ENCODE measurements around the gene MEX3D.
"Not testable (repeated sequence)": the region's sequence is repeated elsewhere in the genome, so short reads cannot be mapped to it uniquely, and the experiment has no call there.

Gene MEX3D

DNA sequence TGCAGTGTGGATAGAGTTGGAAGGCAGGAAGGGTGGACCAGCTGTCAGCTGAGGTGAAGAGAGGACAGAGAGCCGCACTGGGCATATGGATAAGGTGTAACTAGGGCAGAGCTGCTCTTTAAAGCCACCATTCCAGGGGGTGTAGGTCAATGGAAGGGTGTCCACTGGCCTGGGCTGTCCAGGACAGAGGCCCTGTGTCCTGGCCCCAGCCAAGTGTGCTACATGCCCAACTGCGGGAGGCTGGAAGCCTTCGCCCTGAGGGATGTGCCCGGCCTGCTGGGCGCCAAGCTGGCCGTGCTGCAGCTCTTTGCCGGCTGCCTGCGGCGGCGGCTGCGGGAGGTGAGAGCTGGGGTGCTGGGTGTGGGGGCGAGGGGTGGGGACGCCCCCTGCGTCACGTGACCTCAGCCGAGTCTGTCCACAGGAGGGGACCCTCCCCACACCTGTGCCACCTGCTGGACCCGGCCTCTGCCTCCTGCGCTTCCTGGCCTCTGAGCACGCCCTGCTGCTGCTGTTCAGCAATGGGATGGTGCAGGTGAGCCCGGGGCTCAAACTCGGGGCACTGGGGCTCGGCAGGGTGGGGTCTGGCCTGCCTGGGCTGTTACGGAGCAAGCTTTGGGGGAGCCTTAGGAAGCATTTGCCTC, 34.5 kb downstream of the MEX3D start:
- DNase-seq, result no peak

DNA sequence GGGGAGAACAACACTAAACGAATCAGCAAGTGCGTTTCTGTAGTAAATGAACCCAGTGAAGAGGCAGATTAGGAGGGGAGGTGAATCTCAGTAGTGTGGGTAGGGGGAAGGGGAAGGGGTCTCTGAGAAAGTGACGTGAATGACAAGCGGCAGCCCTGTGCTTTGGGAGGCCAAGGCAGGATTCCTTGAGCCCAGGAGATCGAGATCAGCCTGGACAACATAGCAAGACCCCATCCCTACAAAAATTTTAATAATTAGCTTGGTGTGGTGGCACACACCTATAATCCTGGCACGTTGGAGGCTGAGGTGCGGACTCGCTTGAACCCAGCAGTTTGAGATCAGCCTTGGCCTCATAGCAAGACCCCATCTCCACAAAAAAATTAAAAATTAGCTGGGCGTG, 36.1 kb downstream of the MEX3D start:
- DNase-seq, result no peak

DNA sequence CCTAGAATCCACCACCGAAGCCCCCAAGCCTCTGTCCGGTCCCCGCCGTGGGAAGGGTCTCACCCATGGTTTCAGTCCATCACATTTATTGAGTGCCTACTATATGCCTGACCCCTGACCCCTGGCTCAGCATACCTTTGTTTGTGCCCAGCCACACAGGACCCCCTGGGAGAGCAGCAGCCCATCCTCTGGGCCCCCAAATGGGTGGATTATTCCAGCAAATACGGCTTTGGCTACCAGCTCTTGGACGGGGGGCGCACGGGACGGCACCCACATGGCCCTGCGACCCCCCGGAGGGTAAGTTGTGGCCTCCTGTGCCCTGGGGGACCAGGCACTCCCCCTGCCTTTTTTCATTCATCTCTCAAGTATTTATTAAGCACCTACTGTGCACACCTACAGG, 36.5 kb downstream of the MEX3D start:
- DNase-seq, result no peak

DNA sequence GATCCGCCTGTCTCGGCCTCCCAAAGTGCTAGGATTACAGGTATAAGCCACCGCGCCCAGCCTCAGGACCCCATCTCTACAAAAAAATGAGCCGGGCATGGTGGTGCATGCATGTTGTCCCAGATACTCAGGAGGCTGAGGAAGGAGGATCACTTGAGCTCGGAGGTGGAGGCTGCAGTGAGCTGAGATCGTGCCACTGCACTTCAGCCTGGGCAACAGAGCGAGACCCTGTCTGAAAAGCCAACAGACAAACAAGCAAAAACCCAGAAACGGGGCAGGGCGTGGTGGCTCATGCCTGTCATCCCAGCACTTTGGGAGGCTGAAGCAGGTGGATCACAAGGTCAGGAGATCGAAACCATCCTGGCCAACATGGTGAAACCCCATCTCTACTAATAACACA, 37.3 kb downstream of the MEX3D start:
- DNase-seq, result not testable (repeated sequence)

DNA sequence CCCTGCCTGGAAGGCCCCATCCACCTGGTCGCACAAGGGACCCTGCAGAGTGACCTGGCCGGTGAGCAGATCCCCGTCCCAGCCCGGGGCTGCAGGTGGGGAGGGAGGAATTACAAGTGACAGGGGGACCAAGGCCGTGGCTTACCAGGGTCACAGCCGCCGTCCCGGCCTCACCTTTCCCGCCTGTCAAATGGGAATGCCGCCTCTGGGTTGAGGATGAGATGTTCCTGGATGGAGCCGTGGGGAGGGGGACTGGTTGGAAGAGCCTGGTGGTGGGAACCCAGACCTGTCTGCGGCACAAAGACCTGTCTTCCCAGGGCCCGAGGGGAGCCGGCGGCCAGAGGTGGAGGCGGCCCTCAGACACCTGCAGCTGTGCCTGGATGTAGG, 38.7 kb downstream of the MEX3D start:
- DNase-seq, result no peak

DNA sequence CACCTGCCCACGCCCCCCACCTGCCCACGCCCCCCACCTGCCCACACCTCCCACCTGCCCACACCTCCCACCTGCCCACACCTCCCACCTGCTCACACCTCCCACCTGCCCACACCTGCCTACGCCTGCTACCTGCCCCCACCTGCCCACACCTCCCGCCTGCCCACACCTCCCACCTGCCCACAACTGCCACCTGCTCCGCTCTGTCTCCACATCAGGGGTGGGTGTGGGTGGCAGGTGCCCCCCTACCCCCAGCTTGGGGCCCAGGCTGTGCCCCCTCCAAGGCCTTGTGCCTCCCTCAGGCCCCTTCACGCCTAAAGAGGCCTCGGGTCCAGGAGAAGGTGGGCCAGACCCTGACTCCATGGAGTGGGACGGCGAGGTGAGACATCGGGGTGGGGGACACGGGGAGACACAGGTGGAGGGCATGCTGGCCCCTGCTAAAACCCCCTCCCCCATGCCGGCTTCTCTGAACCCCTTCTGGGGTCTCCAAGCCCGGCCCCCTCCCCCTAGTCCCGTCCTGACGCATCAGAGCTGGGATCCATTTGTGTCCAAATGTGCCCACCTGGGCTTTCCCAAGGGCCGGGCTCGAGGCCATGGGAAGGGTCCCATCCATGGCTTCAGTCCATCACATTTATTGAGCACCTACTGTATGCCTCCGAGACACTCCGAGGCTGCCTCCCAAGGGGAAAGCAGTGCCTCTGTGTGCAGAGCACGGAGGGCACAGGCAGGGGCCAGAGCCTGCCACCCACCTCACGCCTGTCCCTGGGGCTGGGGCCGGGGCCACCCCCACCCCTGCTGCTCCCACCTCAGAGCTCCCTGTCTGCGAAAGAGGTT, 39.3 kb downstream of the MEX3D start:
- no peak for DNase-seq

DNA sequence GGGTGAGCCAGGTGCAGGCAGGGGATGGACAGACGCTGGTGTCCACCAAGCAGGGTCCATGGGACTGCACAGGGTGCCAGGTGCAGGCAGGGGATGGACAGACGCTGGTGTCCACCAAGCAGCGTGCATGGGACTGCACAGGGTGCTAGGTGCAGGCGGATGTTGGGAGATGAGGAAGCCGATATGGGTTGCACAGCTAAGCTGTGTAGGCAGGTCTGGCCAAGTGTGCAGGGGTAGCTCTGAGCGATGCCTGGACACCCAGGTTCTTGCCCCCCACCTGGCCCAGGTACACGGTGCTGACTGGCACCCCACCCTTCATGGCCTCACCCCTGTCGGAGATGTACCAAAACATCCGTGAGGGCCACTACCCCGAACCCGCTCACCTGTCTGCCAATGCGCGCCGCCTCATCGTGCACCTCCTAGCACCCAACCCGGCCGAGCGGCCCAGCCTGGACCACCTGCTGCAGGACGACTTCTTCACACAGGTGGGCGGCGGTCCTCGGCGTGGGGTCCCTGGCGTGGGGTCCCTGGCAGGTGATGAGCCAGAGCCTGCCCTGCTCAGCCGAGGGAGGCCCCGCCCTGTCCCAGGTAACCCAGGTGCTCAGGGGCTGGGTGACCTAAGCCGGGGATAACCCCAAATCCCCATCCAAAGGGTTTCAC, 40.3 kb downstream of the MEX3D start:
- no peak for DNase-seq

DNA sequence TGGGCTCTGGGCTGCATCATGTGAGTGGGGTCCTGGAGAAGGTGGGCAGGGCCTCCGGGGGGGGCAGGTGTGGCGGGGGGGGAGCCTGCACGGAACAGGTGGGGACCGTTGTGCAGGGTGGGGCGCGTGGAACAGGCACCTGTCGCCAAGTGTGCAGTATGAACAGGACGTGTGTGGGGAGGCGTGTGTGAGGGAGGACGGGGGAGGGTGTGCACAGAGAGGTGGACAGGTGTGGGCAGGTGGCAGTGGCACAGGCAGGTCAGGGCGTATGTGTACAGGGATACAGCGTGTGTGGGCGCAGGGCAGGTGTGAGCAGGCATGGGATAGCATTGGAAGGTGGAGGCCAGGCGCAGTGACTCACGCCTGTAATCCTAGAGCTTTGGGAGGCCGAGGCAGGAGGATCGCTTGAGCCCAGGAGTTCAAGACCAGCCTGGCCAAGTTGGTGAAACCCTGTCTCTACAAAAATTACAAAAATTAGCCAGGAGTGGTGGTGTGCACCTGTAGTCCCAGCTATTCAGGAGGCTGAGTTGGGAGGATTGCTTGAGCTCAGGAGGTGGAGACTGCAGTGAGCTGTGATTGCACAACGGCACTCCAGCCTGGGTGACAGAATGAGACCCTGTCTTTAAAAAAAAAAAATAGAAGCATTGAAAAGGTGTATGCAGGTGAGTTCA, 41.0 kb downstream of the MEX3D start:
- no peak for DNase-seq

DNA sequence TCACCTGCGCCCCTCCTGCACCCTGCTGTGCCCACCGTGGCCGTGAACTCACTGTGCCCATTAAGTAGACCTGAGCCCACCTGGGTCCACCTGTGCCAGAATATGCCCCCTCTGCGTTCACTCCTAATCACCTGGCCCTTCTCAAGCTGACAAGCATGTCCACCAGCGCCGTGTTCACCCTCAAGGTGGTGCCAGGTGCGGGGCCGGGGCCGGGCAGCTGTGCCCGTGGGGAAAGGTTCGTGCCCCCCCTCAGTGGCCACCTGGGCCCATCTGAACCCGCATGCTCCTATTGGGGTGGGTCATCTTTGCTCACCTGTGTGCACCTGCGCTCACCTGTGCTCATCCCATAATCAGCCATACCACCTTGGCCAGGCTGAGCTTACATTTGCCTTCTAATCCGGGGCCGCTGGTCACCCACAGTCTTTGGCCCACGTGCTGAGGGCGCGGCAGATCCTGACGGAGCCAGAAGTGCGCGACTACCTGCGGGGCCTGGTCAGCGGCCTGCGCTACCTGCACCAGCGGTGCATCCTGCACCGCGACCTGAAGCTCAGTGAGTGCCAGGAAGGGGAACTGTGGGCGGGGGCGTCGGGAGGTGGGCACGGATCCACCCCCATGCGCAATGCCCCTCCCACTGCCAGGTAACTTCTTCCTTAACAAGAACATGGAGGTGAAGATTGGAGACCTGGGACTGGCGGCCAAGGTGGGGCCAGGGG, 41.9 kb downstream of the MEX3D start:
- no peak for DNase-seq

DNA sequence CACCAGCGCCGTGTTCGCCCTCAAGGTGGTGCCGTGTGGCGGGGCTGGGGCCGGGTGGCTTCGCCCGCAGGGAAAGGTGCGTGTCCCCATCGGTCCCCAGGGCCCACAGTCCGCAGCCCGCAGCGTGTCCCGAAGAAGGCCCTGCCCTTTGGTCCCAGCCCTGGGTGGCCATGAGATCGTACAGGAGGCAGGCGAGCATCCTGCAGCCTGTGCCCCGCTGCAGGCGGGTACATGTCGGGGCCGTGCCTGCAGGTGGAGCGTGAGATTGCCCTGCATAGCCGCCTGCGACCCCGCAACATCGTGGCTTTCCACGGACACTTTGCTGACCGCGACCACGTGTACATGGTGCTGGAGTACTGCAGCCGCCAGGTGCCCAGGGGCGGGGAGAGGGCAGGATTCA, 42.8 kb downstream of the MEX3D start:
- DNase-seq, result no peak

DNA sequence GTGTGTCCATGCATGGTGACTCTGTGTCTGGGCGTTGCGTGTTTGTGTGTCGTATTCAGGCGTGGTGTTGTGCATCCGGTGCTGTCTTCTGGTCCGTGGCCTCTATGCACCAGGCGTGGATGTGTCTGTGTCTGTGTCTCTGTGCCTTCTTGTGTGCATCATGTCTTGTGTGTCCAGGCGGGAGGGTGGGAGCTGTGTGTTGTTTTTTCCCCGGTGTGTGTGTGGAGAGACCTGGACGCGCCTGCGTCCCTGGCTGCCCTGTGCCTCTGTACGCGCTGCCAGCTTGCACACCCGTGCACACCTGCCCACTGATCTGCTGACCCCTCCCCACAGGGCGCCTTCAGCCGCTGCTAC, 43.2 kb downstream of the MEX3D start:
- no peak for DNase-seq

DNA sequence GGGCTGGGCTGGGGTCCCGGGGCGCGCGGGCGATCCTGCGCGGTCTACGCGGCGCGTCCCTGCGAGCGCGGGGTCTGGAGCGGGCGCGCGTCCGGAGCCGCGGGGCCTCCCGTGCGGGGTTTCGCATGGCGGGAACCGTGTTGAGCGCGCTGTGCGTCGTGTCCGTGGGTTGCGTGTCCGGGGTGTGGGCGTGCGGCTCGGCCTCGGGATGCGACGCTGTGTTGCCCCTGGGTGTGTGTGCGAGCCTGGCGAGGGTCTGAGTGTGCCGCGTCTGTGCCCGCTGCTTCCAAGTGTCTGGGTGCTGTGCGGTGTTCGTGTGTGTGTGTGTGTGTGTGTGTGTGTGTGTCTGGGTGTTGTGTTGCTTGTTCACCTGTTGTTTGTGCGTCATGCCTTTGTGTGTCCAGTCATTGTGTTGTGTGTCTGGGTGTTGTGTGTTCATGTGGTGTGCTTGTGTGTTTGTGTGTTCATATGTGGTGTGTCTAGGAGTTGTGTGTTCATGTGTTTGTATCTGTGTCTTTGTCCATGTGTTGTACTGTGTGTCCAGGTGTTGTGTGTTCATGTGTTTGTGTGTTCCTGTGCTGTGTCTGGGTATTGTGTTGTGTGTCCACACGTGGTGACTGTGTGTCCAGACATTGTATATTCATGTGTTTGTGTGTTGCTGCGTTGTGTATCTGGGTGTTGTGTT, 43.7 kb downstream of the MEX3D start:
- no peak for DNase-seq

DNA sequence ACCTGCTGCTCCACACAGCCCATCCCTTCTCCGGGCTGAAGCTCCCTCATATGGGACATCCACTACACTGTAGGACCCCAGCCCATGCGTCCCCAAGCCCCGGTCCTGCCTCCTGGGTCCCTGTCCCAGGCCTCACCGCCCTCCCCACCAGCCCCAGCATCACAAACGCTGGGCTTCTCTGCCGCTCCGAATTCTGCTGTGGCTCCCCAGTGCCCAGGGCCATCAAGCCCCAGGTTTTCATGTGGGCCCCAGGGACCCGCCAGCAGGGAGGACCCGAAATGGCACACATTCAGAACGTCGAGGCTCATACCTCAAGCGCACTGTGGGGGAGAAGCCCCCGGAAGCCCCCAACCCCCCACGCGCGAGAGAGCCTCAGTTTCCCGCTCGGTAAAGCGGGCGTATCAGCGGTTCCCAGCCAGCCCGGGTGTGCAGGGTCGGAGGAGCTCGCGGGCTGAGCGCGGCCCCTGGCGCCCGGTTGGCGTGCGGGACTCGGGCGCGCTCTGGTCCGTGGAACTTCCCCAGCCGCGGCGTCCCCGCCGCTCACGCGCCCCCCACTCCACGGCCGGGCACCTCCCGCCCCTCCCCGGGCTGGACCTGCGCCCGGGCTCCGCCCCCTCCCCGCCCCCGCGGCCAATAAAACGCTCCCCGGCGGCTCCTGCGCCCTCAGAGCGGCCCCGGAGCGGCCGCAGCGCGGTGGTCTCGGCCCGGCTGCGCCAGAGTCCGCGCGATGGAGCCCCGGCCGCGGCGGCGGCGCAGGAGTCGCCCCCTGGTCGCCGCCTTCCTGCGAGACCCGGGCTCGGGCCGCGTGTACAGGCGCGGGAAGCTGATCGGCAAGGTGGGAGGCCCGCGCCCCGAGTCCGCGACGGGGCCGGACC, 44.5 kb downstream of the MEX3D start, which contains the start of gene PLK5:
TSS of gene PLK5 (plus strand) at position 666 of the 875 bp plus-strand sequence. CDS start 2,920 bp downstream, outside the sequence.
- no peak for DNase-seq

DNA sequence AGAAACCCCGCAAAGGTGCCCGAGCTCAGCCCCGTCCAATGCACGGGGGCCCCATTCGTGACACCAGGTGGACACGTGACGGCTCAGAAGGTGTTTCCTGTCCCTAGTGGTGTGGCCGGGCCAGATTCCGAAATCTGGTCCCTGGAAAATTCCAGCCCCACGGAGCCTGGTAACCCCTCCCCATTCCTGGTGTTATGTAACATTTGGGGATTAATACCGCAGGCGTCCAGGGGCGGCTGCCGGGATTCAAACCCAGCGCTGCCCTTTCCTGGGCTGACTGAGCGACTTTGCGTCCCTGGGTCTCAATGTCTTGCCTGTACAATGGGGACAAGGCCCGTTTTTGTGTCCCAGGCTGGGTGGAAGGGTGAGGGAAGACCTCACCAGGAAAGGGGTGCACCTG, 45.3 kb downstream of the MEX3D start:
- no peak for DNase-seq

DNA sequence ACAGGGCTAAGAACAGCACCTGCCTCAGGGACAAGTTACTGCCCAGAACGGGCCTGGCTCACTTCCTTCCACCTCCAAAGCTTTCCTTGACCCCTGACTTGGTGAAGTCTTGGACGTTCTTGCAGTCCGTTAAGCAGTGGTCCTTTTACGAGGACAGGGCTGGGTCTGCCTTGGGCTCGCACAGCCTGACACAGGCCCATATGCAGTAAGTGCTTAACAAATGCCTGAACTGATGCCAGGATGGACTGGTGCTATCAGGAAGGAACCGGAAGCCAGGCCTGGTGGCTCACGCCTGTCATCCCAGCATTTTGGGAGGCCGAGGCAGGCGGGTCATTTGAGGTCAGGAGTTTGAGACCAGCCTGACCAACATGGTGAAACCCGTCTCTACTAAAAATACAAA, 46.1 kb downstream of the MEX3D start:
- no peak for DNase-seq

DNA sequence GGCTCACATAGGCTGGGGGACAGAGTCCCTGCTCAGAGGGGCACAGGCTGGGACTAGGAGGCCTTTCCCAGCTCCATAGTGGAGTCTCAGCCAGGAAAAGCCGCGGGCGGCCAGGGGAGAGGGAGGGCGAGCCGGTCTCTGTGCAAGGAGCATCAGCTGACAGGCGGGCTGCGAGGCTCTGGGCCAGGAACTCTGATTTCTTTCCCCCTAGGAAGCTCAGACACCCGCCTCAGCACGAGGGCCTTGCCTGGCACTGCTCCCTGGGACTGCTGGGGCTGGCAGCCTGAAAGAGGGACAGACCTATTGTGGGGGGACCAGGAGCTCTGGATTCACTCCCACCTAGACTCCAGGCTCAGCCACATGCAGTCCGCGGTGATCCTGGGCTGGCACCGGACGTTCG, 46.5 kb downstream of the MEX3D start:
- no peak for DNase-seq

DNA sequence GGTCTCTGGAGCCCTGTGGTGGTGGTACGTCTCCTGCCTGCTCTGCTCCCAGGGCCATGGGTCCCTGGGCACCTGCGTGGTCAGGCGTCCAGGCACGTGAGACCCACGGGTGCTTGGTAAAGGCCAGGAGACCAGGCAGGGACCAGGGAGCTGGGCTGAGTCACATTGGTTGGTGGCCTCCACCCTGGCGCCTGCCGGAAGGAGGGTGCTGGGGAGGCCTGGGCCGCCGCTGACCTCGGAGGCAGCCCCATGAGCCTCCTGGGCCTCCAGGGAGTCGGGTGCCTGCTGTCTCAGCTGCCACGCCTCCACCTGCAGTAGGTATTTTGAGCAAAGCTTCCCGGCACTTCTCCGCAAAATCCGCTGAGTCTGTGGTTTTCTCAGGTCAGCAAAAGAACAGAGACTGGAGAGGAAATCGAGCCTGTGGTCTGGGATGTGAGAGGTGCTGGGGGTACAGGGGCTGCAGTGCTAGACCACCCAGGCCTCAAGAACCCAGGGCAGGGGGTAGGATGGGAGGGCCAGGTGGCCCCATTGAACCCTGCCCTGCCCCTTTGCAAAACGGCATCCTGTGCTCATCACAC, 47.8 kb downstream of the MEX3D start:
- no peak for DNase-seq

DNA sequence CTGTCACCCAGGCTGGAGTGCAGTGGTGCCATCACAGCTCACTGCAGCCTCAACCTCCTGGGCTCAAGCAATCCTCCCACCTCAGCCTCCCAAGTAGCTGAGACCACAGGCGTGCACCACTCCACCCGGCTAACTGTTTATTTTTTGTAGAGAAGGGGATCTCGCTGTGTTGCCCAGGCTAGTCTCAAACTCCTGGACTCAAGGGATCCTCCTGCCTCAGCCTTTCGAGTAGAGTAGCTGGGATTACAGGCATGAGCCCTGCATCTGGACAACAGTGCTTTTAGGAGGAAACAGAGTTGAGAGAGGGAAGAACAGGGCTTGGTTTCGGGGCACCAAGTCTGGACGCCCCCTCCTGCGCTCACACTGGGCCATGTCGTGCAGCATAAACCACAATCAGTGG, 48.3 kb downstream of the MEX3D start:
- DNase-seq, result not testable (repeated sequence)

DNA sequence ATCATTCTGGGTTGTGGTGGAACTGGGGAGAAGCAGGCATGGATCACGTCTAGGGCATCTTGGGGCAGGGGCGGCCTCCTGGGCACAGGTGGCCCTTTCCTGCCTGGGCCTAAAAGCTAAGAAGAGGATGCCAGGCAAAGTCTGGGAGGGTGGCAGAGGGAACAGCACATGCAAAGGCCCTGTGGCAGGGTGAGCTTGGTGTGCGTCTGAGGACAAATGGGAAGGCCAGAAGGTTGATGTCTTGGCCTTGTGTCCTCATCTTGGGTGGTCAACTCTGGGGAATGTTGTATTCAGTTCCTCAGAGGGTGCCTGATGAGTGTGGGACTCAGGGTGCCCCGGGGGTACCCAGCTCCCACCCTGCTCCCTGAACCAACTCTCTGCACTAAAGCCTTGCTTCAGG, 49.7 kb downstream of the MEX3D start:
- DNase-seq, result no peak

DNA sequence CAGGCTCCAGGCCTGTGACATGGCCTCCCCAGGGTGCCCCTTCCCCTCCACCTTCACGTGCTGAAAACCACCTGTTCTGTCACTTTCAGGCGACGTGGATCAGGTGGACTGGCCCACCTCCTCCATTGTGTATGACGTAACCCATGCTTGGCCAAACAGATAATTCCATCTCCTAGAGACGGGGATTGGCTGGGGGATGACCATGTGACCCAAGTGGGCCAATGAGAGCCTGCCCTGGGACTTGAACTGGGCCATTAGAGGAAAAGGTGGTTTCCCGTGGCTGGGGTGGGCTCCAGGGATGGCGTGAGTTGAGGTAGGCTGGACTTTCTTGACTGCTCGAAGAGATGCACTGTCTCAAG, 51.8 kb downstream of the MEX3D start:
- no peak for DNase-seq
